Panc1 (cell line): ENCODE data around the gene GRB7. TPM values are rescaled to one million over a fixed set of nuclear protein-coding genes. Genes with fewer than 3 reads are reported as not detected.

ENCODE experiments used
- ATAC-seq: fragments of 200-7000 bp; cut with Tn5 transposase; 2 replicates; pipeline ENCODE4 v1.9.1; 2020; ENCODE audit warnings: mild to moderate bottlenecking, moderate library complexity
- BruUV-seq: library from RNA; stranded (reverse); fragments of 400-500 nt; replicated peaks from 2 replicates; lab custom pipeline; 2021; lab: Mats Ljungman, UMichigan
- CTCF ChIA-PET: fragments of 300-600 bp; sonication (Branson Sonifier 250); formaldehyde crosslinking; loops from one replicate; lab custom pipeline; 2022; ENCODE audit warnings: antibody characterized with exemption; lab: Charles Lee
- POLR2A ChIA-PET: fragments of 300-600 bp; sonication (Branson Sonifier 250); formaldehyde crosslinking; loops from one replicate; lab custom pipeline; 2022; ENCODE audit warnings: antibody characterized with exemption; lab: Charles Lee
- DNase-seq: peaks from one replicate; pipeline ENCODE4 v3.0.0-alpha.2; 2010; ENCODE audit warnings: low read depth, low spot score
- H3K27ac ChIP-seq: 2 replicates; pipeline ENCODE4 v1.5.1; 2011; ENCODE audit warnings: mild to moderate bottlenecking, low read length, inconsistent platforms
- H3K27me3 ChIP-seq: fragments of 200-500 bp; sonication (Bioruptor generic); 2 replicates; pipeline ENCODE4 v1.6.0; 2014; ENCODE audit warnings: low read length, inconsistent platforms; ENCODE audit not compliant: control insufficient read depth, insufficient read depth
- H3K36me3 ChIP-seq: fragments of 200-500 bp; sonication (Bioruptor generic); 2 replicates; pipeline ENCODE4 v1.5.1; 2014; ENCODE audit warnings: inconsistent platforms, mild to moderate bottlenecking, low read length, moderate library complexity; ENCODE audit not compliant: control insufficient read depth, insufficient read depth
- H3K4me1 ChIP-seq: 2 replicates; pipeline ENCODE4 v1.5.1; 2011; ENCODE audit warnings: inconsistent platforms, mild to moderate bottlenecking, low read length, moderate library complexity; ENCODE audit not compliant: control insufficient read depth, insufficient read depth
- H3K4me3 ChIP-seq, 2 experiments: 2 replicates each; pipeline ENCODE4 v1.5.1; 2011 to 2012; ENCODE audit warnings: low read depth in 2 of 2, low read length in 2 of 2, mild to moderate bottlenecking in 2 of 2, inconsistent platforms in 1 of 2, moderate library complexity in 1 of 2
- H3K9me3 ChIP-seq: fragments of 200-500 bp; sonication (Bioruptor generic); 2 replicates; pipeline ENCODE4 v1.5.1; 2014; ENCODE audit warnings: low read depth, mild to moderate bottlenecking, inconsistent platforms, low read length, moderate library complexity; ENCODE audit not compliant: control insufficient read depth, insufficient read depth
- POLR2AphosphoS5 ChIP-seq: IDR thresholded peaks from 2 replicates; pipeline ENCODE4 v1.6.1; 2012; ENCODE audit warnings: mild to moderate bottlenecking, low read depth, low read length, moderate library complexity
- SIN3A ChIP-seq: IDR thresholded peaks from 2 replicates; pipeline ENCODE4 v1.6.1; 2012; ENCODE audit warnings: low read depth, mild to moderate bottlenecking, low read length, moderate library complexity, borderline replicate concordance; ENCODE audit not compliant: insufficient read depth
- TCF7L2 ChIP-seq: IDR thresholded peaks from 2 replicates; pipeline ENCODE4 v1.6.1; 2011; ENCODE audit warnings: mild to moderate bottlenecking, low read depth, low read length, inconsistent platforms
- in situ Hi-C: cut with HindIII; loops from 2 replicates; pipeline ENCODE4 v1.10.0; 2016; ENCODE audit warnings: low sequenced_read_pairs, low pct_unique_long_range_greater_than_20kb
- intact Hi-C: fragments of 100-400 bp; cut with micrococcal nuclease; formaldehyde crosslinking; loops from one replicate; pipeline ENCODE4 v1.10.0; 2022; ENCODE audit not compliant: unreplicated experiment
- total RNA-seq: library from RNA; stranded (reverse); gene quantifications from one replicate; pipeline ENCODE4 v1.2.1, GENCODE V29; 2021; ENCODE audit not compliant: unreplicated experiment
- TF ChIP-seq, protein P1 (sequence below), 2 experiments: IDR thresholded peaks; 2 replicates each; pipeline ENCODE4 v1.6.1; 2011 to 2012; ENCODE audit warnings: low read depth in 2 of 2, control low read depth in 1 of 2, low read length in 1 of 2, mild to moderate bottlenecking in 1 of 2, moderate library complexity in 1 of 2; ENCODE audit not compliant: insufficient read depth in 1 of 2
- TF ChIP-seq, protein P2 (sequence below): fragments of 450-650 bp; IDR thresholded peaks from 2 replicates; pipeline ENCODE4 v1.5.1; 2017; ENCODE audit warnings: mild to moderate bottlenecking

Gene GRB7
- total RNA-seq, 1 experiment from 2014 or later: 2.8 TPM

DNA sequence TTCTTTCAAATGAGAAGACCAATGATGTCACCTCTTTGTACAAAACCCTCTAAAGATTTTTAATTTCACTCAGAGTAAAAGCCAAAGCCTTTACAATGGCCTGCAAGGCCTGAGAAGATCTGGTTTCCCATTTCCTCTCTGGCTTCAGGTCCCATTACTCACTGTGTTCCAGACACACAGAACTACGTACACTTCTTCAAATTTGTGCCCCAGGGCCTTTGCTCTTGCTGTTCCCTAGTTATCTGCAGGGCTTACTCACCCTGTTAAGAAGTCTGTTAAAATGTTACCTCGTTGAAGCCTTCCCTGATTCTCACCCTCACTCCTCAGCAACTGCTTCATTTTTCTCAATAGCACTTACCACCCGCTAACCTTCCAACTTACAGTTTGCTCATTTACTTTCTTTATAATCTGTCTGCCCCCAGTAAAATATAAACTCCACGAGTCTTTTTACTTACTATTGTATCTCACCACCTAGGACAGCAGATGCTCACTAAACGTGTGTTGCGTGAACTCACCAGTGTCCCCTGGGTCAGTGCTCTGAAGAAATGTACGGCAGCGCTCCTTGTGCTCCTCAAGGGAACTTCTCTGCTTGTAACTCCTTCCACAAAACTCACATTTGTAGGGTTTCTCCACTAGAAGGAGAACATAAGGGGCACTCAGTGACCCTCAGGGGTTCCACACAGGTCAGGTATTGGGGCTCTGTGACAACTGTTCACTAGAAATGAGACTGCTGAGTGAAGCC lies 50.2 kb downstream of the GRB7 start:
- Histone ChIP-seq H3K27ac (no peak overlapping the region), H3K9me3 (no peaks in the 10 kb centered on the region), H3K4me1 (no peaks in the 10 kb centered on the region), H3K36me3 (no peaks in the 10 kb centered on the region), H3K4me3 (no peak overlapping the region), H3K27me3 (peaks cover 2% of the 10 kb centered on the region; the same call in 1 of the 2 replicates)
- POLR2A ChIA-PET: interaction anchor here (0.6 kb wide), 1 partner anchor 142 kb away, joined by 8 read pairs; no protein-coding TSS in a partner anchor
- in situ Hi-C loops (no loop called here), intact Hi-C loops (no loop called here)
- CTCF ChIA-PET: no interaction called here
- no peak for DNase-seq
- BruUV-seq: no TSS peak
- ATAC-seq: no peak
- no peak for TF ChIP-seq TCF7L2
- TF ChIP-seq, protein P1, sequence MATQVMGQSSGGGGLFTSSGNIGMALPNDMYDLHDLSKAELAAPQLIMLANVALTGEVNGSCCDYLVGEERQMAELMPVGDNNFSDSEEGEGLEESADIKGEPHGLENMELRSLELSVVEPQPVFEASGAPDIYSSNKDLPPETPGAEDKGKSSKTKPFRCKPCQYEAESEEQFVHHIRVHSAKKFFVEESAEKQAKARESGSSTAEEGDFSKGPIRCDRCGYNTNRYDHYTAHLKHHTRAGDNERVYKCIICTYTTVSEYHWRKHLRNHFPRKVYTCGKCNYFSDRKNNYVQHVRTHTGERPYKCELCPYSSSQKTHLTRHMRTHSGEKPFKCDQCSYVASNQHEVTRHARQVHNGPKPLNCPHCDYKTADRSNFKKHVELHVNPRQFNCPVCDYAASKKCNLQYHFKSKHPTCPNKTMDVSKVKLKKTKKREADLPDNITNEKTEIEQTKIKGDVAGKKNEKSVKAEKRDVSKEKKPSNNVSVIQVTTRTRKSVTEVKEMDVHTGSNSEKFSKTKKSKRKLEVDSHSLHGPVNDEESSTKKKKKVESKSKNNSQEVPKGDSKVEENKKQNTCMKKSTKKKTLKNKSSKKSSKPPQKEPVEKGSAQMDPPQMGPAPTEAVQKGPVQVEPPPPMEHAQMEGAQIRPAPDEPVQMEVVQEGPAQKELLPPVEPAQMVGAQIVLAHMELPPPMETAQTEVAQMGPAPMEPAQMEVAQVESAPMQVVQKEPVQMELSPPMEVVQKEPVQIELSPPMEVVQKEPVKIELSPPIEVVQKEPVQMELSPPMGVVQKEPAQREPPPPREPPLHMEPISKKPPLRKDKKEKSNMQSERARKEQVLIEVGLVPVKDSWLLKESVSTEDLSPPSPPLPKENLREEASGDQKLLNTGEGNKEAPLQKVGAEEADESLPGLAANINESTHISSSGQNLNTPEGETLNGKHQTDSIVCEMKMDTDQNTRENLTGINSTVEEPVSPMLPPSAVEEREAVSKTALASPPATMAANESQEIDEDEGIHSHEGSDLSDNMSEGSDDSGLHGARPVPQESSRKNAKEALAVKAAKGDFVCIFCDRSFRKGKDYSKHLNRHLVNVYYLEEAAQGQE (IDR thresholded peaks at IDR 0.05; ENCODE audit: insufficient read depth in 1 of 2, low read depth in 2 of 2, low read length in 1 of 2): no peak
- TF ChIP-seq POLR2AphosphoS5: no peak
- no peak for TF ChIP-seq SIN3A
- TF ChIP-seq, protein P2, sequence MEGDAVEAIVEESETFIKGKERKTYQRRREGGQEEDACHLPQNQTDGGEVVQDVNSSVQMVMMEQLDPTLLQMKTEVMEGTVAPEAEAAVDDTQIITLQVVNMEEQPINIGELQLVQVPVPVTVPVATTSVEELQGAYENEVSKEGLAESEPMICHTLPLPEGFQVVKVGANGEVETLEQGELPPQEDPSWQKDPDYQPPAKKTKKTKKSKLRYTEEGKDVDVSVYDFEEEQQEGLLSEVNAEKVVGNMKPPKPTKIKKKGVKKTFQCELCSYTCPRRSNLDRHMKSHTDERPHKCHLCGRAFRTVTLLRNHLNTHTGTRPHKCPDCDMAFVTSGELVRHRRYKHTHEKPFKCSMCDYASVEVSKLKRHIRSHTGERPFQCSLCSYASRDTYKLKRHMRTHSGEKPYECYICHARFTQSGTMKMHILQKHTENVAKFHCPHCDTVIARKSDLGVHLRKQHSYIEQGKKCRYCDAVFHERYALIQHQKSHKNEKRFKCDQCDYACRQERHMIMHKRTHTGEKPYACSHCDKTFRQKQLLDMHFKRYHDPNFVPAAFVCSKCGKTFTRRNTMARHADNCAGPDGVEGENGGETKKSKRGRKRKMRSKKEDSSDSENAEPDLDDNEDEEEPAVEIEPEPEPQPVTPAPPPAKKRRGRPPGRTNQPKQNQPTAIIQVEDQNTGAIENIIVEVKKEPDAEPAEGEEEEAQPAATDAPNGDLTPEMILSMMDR: no peak

DNA sequence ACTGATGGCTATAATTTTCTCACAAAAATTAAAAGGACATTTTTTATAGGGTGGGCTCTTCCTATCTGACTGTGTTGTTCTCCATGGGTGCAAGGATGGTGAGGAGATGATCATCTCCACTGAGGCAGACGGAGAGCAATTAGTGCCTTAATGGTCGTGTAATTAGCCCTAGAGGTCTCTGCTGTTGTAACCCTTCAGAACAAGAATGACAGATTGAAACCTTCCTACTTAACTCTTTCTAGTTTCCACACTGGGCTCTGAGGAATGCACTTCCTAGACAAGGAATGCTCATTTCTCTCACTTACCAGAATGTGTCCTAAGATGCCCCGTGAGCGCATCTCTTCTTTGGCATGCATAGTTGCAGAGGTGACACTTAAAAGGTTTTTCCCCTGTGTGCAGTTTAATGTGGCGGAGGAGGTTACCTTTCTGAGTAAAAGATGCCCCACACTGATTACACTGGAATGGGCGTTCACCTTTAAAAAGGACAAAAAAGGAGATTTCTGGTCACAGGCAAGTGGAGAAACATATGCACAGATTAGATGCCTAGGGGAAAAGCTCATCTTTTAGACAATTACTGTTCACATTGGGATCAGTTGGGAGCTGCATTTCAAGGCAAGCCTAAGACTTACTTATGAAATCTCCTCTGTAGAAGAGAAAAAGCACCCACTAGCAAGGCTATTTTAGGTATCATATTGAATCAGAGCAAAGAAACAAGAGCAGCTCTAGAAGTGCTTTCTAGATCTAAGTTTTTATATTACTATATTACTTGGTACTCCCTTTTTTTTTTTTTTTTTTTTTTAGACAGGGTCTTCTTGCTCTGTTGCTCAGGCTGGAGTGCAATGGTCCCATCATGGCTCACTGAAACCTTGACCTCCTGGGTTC lies 53.6 kb downstream of the GRB7 start:
- Histone ChIP-seq H3K4me1 (no peaks in the 10 kb centered on the region), H3K9me3 (no peaks in the 10 kb centered on the region), H3K27ac (no peak overlapping the region), H3K4me3 (no peak overlapping the region), H3K36me3 (no peaks in the 10 kb centered on the region), H3K27me3 (peaks cover 4% of the 10 kb centered on the region; the same call in 1 of the 2 replicates)
- in situ Hi-C loops (no loop called here), intact Hi-C loops (no loop called here)
- TF ChIP-seq TCF7L2 (no peak), POLR2AphosphoS5 (no peak), SIN3A (no peak)
- TF ChIP-seq, protein P1 (IDR thresholded peaks at IDR 0.05; ENCODE audit: insufficient read depth in 1 of 2, low read depth in 2 of 2, low read length in 1 of 2): no peak
- TF ChIP-seq, protein P2: no peak
- no TSS peak for BruUV-seq
- POLR2A ChIA-PET: interaction anchor here (0.7 kb wide), 1 partner anchor 25 kb away, joined by 3 read pairs; no protein-coding TSS in a partner anchor
- CTCF ChIA-PET: no interaction called here
- no peak for ATAC-seq
- DNase-seq: no peak
